HG02885 (cell line): ENCODE results near the gene RAB17.

Source experiments
- ATAC-seq: cut with Tn5 transposase; IDR thresholded peaks from one replicate; pipeline ENCODE4 v1.9.1; 2021; ENCODE audit warnings: mild to moderate bottlenecking; ENCODE audit not compliant: unreplicated experiment, poor library complexity

The RAB17 gene

GRCh38 chr2:237525559-237526157 is 64.9 kb downstream of the RAB17 start:
- ATAC-seq: no peak

DNA sequence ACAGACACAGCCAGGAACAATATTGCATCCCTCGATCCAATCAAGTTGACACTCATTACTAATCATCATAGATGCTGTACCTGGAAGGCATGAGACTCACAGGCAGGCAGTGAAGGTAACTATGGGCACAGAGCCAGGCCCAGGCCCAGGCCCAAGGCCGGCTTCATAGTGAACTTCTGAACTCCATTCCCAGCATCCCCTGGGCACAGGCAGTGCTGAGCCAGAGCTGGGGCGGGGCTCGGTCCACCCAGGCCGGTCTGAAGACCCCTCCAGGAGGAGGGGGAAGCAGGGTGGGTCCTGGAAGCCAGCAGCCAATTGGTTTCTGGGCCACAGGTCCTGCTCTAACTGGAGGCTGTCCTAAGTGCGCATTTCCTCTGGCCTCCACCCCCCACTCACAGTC is 65.9 kb downstream of the RAB17 start:
- no peak for ATAC-seq
